Lower lobe of right lung (tissue), 2 donors: ENCODE measurements around the gene SLC39A1. TPM values are rescaled to one million over a fixed set of nuclear protein-coding genes. Genes with fewer than 3 reads are reported as not detected.

ENCODE experiments used
- ATAC-seq, 2 donors: fragments of 200-7000 bp; cut with Tn5 transposase; one replicate each; pipeline ENCODE4 v1.9.1; 2020 to 2022; ENCODE audit warnings: mild to moderate bottlenecking in 2 of 2, moderate library complexity in 2 of 2
- DNase-seq: peaks from one replicate; pipeline ENCODE4 v3.0.0-alpha.2; 2020
- H3K27ac ChIP-seq: fragments of 200-600 bp; one replicate; pipeline ENCODE4 v1.8.0; 2022
- H3K27me3 ChIP-seq: fragments of 200-600 bp; one replicate; pipeline ENCODE4 v1.8.0; 2022; ENCODE audit warnings: low read depth
- H3K36me3 ChIP-seq: fragments of 200-600 bp; one replicate; pipeline ENCODE4 v1.8.0; 2022; ENCODE audit warnings: mild to moderate bottlenecking
- H3K4me1 ChIP-seq: fragments of 200-600 bp; one replicate; pipeline ENCODE4 v1.8.0; 2022
- H3K4me3 ChIP-seq: fragments of 200-600 bp; one replicate; pipeline ENCODE4 v1.8.0; 2022; ENCODE audit warnings: mild to moderate bottlenecking
- H3K9me3 ChIP-seq: fragments of 200-600 bp; one replicate; pipeline ENCODE4 v1.8.0; 2022
- intact Hi-C: fragments of 100-400 bp; cut with DNase I; formaldehyde crosslinking; loops from one replicate; pipeline ENCODE4 v1.11.0; 2022
- total RNA-seq: library from RNA; stranded (reverse); fragmentation: NEBNext Ultra II Directional; extraction: Animal tissue kit (Norgen Biotek cat#: 25700); gene quantifications from one replicate; pipeline ENCODE4 v1.2.1, GENCODE V29; 2021
- TF ChIP-seq, protein P1 (sequence below): fragments of 200-600 bp; IDR thresholded peaks from one replicate; pipeline ENCODE4 v1.8.0; 2022; ENCODE audit warnings: antibody characterized with exemption, mild to moderate bottlenecking
- donor health status: DM: no; HTN: yes; CAD: no; lungs with severe emphysema.

Gene SLC39A1
- total RNA-seq, 1 donor from 2014 or later, result 98.4 TPM

DNA sequence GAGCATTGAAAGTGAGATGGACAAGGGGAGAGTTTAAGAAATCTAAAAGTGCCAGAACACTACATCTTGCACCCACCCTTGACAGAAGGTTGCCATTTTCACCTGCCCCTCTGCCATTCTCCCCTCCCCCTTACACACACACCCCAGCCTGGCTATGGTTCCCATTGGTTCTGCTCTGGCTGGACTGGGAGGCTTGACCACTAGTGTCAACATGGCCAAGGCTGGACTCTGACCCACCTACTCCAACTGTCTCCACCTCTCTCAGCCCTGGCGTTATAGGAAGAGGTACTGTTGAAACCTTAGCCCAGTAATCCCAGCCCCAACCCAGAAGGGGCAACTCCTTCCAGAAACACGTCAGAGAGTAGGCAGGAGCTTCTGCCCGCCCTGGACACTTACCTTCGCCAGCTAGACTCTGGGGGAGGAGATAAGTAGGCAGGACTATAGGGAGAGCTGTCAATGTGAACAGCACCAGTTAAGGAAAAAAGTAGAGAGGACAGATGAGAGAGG lies 9.4 kb downstream of the SLC39A1 start:
- ATAC-seq, result no peak
- intact Hi-C loops, result no loop called here
- no peak overlapping the region for H3K4me3 ChIP-seq
- DNase-seq, result no peak
- H3K36me3 ChIP-seq, result peaks cover 60% of the 10 kb centered on the region
- no peaks in the 10 kb centered on the region for H3K27me3 ChIP-seq
- TF ChIP-seq, protein P1, sequence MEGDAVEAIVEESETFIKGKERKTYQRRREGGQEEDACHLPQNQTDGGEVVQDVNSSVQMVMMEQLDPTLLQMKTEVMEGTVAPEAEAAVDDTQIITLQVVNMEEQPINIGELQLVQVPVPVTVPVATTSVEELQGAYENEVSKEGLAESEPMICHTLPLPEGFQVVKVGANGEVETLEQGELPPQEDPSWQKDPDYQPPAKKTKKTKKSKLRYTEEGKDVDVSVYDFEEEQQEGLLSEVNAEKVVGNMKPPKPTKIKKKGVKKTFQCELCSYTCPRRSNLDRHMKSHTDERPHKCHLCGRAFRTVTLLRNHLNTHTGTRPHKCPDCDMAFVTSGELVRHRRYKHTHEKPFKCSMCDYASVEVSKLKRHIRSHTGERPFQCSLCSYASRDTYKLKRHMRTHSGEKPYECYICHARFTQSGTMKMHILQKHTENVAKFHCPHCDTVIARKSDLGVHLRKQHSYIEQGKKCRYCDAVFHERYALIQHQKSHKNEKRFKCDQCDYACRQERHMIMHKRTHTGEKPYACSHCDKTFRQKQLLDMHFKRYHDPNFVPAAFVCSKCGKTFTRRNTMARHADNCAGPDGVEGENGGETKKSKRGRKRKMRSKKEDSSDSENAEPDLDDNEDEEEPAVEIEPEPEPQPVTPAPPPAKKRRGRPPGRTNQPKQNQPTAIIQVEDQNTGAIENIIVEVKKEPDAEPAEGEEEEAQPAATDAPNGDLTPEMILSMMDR, result no peak
- peaks cover 29% of the 10 kb centered on the region for H3K4me1 ChIP-seq
- H3K27ac ChIP-seq, result no peak overlapping the region
- H3K9me3 ChIP-seq, result no peaks in the 10 kb centered on the region

DNA sequence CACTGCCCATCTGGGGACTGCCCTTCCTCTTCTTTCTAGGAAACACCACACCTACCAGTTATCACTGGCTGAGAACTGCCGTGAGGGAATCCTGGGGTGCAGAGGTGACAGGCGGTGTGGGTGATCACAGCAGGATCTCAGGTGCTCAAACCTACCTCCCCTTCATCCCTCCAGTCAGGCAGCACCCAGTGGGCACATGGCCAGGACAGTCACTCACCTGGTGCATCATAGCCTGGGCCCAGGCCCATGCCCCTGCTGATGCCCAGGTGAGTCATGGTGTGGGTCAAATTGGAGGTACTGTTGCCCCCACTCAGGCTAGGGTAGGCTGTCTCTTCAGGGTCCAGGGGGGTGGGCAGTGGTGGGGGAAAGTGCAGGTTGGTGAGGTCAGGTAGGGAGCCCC lies 11.5 kb downstream of the SLC39A1 start:
- intact Hi-C loops, result no loop called here

DNA sequence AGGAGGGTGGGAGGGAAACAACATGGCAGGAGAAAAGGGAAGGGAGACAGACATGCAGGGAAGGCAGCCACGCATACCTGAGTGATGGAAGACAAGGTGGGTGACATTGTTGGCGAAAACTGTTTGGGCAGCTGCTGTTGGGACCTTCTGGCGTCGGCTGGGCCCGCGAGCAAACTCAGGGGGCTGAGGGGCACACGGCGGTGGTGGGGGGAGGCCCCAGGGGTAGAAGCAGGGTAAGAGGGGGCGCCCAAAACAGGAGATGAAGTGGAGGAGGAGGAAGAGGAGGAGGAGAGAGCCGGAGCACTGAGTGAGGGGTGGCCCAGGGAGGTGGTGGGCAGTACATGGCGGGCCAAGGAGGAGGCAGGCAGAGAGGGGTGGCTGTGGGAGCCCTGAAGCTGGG lies 12.2 kb downstream of the SLC39A1 start:
- H3K36me3 ChIP-seq, result peaks cover 77% of the 10 kb centered on the region
- ATAC-seq, result no peak
- H3K27ac ChIP-seq, result no peak overlapping the region
- no peaks in the 10 kb centered on the region for H3K27me3 ChIP-seq
- peaks cover 22% of the 10 kb centered on the region for H3K4me1 ChIP-seq
- H3K4me3 ChIP-seq, result no peak overlapping the region
- TF ChIP-seq, protein P1, result no peak
- no peaks in the 10 kb centered on the region for H3K9me3 ChIP-seq
- no peak for DNase-seq
- intact Hi-C loops, result no loop called here

More for the DNA sequence above, 11.5 kb downstream of the SLC39A1 start:
- TF ChIP-seq, protein P1, result no peak
- Histone ChIP-seq H3K9me3 (no peaks in the 10 kb centered on the region), H3K27ac (no peak overlapping the region), H3K36me3 (peaks cover 77% of the 10 kb centered on the region), H3K4me1 (peaks cover 25% of the 10 kb centered on the region), H3K27me3 (no peaks in the 10 kb centered on the region), H3K4me3 (no peak overlapping the region)
- ATAC-seq, result no peak
- DNase-seq, result no peak

DNA sequence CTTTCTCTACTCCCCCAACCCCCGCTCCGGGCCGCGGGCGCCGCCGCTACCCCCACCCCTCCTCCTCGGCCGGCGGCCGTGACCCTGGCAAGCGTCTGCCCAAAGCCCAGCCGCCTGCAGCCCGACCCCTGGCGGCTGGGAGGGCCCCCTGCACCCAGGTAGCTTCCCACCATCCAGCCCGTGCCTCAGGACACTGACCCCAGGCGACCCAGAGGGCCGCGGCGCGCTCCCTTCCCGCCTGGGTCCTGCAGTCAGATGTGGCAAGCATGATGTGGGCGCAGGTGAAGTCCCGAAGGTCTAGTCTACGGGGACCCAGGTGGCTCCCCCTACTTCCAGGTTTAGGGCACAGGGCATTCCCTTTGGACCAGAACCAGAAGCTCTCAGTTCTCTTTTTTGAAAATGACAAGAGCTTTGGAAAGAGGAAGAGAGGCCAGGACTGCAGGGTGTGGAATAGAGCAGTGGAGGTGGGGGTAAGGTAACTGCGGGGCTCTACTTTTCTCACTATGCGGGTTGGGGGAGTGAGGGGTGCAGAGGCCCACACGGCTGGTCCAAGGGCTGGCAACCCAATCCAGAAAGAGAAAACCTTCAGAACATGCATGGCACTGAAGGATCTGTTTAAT lies 16.6 kb downstream of the SLC39A1 start, which contains the start of gene DENND4B:
TSS of gene DENND4B (minus strand) at position 97 of the 620 bp plus-strand sequence. CDS start 2,344 bp downstream, outside the sequence.
- H3K36me3 ChIP-seq, result peaks cover 66% of the 10 kb centered on the region
- intact Hi-C loops, result no loop called here

DNA sequence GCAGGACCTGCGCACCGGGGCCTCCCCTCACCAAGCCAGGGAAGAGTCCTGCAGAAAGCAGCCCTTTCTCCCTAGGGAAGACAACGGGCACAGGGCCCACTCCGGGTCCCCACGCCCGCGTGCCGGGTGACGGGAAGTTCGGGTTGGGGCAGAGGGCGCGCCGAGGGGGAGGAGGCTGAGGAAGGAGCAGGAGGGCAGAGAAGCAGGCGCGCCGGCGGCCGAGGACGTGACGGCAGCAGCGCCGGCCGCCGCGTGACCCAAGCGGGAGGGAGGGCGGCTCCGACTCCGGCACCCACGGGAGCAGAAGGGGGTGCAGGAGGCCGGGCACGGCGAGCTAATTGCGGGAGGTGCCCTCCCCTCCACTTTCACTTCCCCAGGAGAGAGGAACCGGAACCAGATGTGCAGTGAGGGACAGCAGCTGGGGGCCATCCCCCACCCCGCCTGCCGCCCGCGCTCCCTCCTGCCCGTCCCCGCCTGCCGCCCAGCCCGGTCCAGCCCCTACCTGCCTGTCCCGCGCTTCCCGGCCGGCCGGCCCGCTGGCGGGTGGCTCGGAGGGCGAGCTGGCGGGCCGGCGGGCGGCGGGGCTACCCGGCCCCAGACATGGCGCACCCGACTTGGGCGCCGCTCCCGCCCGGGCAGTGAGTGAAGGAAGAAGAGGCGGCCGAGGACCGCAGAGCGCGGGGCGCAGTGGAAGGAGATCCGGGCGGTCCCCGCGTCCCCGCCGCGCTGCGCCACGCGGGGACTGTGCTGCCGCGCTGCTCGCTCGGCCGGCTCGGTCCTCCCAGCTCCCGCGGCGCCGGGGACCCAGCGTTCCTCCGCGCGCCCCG lies 17.3 kb downstream of the SLC39A1 start:
- peaks cover 66% of the 10 kb centered on the region for H3K36me3 ChIP-seq
- DNase-seq, result peak; percentile 95

More for the DNA sequence above, 16.6 kb downstream of the SLC39A1 start, which contains the start of gene DENND4B:
- H3K9me3 ChIP-seq, result no peaks in the 10 kb centered on the region
- peaks cover 34% of the 10 kb centered on the region for H3K4me1 ChIP-seq
- peak; percentile 89 for DNase-seq
- no peaks in the 10 kb centered on the region for H3K27me3 ChIP-seq
- peak within 1 kb of the TSS; percentile 93 for H3K27ac ChIP-seq
- peak within 1 kb of the TSS; percentile 88 for H3K4me3 ChIP-seq
- TF ChIP-seq, protein P1, result peak; percentile 92
- ATAC-seq, result peak; percentile 89 to 90

More for the DNA sequence above, 17.3 kb downstream of the SLC39A1 start:
- H3K27ac ChIP-seq, result peak overlapping the region; percentile 93
- peak; percentile 89 to 92 for ATAC-seq
- TF ChIP-seq, protein P1, result no peak
- H3K9me3 ChIP-seq, result no peaks in the 10 kb centered on the region
- no peaks in the 10 kb centered on the region for H3K27me3 ChIP-seq
- H3K4me1 ChIP-seq, result peaks cover 34% of the 10 kb centered on the region
- intact Hi-C loops, result no loop called here
- H3K4me3 ChIP-seq, result peak overlapping the region; percentile 88
